DND-41 (cell line): Measurements from ENCODE around the gene SUPT3H.

ENCODE experiments used
- ATAC-seq: fragments of 200-7000 bp; cut with Tn5 transposase; 3 replicates; pipeline ENCODE4 v1.9.1; 2021; ENCODE audit warnings: low read depth; ENCODE audit not compliant: insufficient read depth
- DNase-seq: peaks from one replicate; pipeline ENCODE4 v3.0.0-alpha.2; 2020
- H2AFZ ChIP-seq: 2 replicates; pipeline ENCODE4 v1.6.0; 2012; ENCODE audit warnings: low read depth, low read length
- H3K27ac ChIP-seq: 2 replicates; pipeline ENCODE4 v1.5.1; 2012; ENCODE audit warnings: low read length, inconsistent platforms
- H3K27me3 ChIP-seq: fragments of 200-600 bp; sonication (generic); 2 replicates; pipeline ENCODE4 v1.6.0; 2012; ENCODE audit warnings: low read length, mild to moderate bottlenecking, inconsistent platforms; ENCODE audit not compliant: insufficient read depth, poor library complexity
- H3K36me3 ChIP-seq: 2 replicates; pipeline ENCODE4 v1.5.1; 2012; ENCODE audit warnings: low read length, inconsistent platforms; ENCODE audit not compliant: insufficient read depth
- H3K4me1 ChIP-seq: 2 replicates; pipeline ENCODE4 v1.5.1; 2012; ENCODE audit warnings: mild to moderate bottlenecking, low read length; ENCODE audit not compliant: insufficient read depth
- H3K4me2 ChIP-seq: 2 replicates; pipeline ENCODE4 v1.6.0; 2012; ENCODE audit warnings: mild to moderate bottlenecking, moderate library complexity, low read length, inconsistent platforms; ENCODE audit not compliant: insufficient read depth
- H3K4me3 ChIP-seq, 2 experiments: fragments of 200-600 bp in 1 of 2; shearing (Covaris generic) in 1 of 2; 2 replicates each; pipeline ENCODE4 v1.5.1; 2012 to 2016; ENCODE audit warnings: inconsistent platforms in 2 of 2, low read length in 2 of 2, mild to moderate bottlenecking in 2 of 2, low read depth in 1 of 2, moderate library complexity in 1 of 2
- H3K79me2 ChIP-seq: 2 replicates; pipeline ENCODE4 v1.6.0; 2012; ENCODE audit warnings: low read length, inconsistent platforms; ENCODE audit not compliant: insufficient read depth
- H3K9ac ChIP-seq: 2 replicates; pipeline ENCODE4 v1.6.0; 2012; ENCODE audit warnings: low read depth, mild to moderate bottlenecking, inconsistent platforms, low read length, moderate library complexity
- H3K9me3 ChIP-seq: 2 replicates; pipeline ENCODE4 v1.5.1; 2012; ENCODE audit warnings: low read length, moderate library complexity, mild to moderate bottlenecking, inconsistent platforms; ENCODE audit not compliant: insufficient read depth, severe bottlenecking
- H4K20me1 ChIP-seq: 2 replicates; pipeline ENCODE4 v1.6.0; 2012; ENCODE audit warnings: low read length; ENCODE audit not compliant: insufficient read depth
- CTCF ChIP-seq: IDR thresholded peaks from 2 replicates; pipeline ENCODE4 v1.5.1; 2012; ENCODE audit warnings: borderline replicate concordance, low read length, moderate library complexity, mild to moderate bottlenecking; ENCODE audit not compliant: poor library complexity, severe bottlenecking; ENCODE audit errors: extremely low read depth
- EZH2 ChIP-seq: IDR thresholded peaks from 3 replicates; pipeline ENCODE4 v1.6.1; 2012; ENCODE audit warnings: borderline replicate concordance, low read depth, mild to moderate bottlenecking, moderate library complexity, low read length, inconsistent platforms; ENCODE audit not compliant: severe bottlenecking

SUPT3H gene

GRCh38 chr6:45415788-45416518, 38.2 kb upstream of the SUPT3H start:
- Histone ChIP-seq H2AFZ (no peak overlapping the region), H3K9me3 (no peaks in the 10 kb centered on the region), H3K27me3 (no peaks in the 10 kb centered on the region), H3K27ac (no peak overlapping the region), H3K79me2 (peaks cover 9% of the 10 kb centered on the region), H3K4me3 (no peak overlapping the region), H4K20me1 (no peaks in the 10 kb centered on the region), H3K4me1 (peaks cover 12% of the 10 kb centered on the region), H3K4me2 (no peak overlapping the region), H3K9ac (no peak overlapping the region), H3K36me3 (no peaks in the 10 kb centered on the region)
- ATAC-seq (no peak), DNase-seq (no peak)
- TF ChIP-seq EZH2 (no peak), CTCF (no peak)

GRCh38 chr6:45415315-45415714, 37.6 kb upstream of the SUPT3H start:
- Histone ChIP-seq H3K4me3 (no peak overlapping the region), H3K9me3 (no peaks in the 10 kb centered on the region), H4K20me1 (no peaks in the 10 kb centered on the region), H2AFZ (peak overlapping the region; percentile 38; the same call in 1 of the 2 replicates), H3K4me1 (peaks cover 5% of the 10 kb centered on the region), H3K27me3 (no peaks in the 10 kb centered on the region), H3K4me2 (no peak overlapping the region), H3K9ac (no peak overlapping the region), H3K79me2 (0 out of 2 replicates have a peak, but pooled peaks cover 3% of the 10 kb centered on the region), H3K27ac (no peak overlapping the region), H3K36me3 (no peaks in the 10 kb centered on the region)
- DNase-seq (no peak), ATAC-seq (peak; percentile 54; the same call in 2 of the 3 replicates)
- no peak for TF ChIP-seq CTCF

- Histone ChIP-seq H3K27me3 (no peaks in the 10 kb centered on the region), H3K4me2 (no peak overlapping the region), H3K27ac (no peak overlapping the region), H3K9me3 (no peaks in the 10 kb centered on the region), H4K20me1 (no peaks in the 10 kb centered on the region), H3K4me1 (no peaks in the 10 kb centered on the region), H3K36me3 (no peaks in the 10 kb centered on the region), H3K79me2 (no peaks in the 10 kb centered on the region), H3K9ac (no peak overlapping the region), H3K4me3 (no peak overlapping the region), H2AFZ (no peak overlapping the region)
- TF ChIP-seq CTCF (no peak), EZH2 (no peak)
- ATAC-seq, result no peak
- DNase-seq, result no peak
Observed at GRCh38 chr6:45411959-45412358, 34.2 kb upstream of the SUPT3H start.
